ENCODE measurements around the gene WDFY2.

- no peak for TF ChIP-seq KDM1A (IDR thresholded peaks at IDR 0.05; ENCODE audit: borderline replicate concordance)
- no peak for TF ChIP-seq NRF1 (conservative IDR thresholded peaks at IDR 0.05; ENCODE audit: low read depth, low read length)
- no peak for TF ChIP-seq NR2C2 (IDR thresholded peaks at IDR 0.05; ENCODE audit: borderline replicate concordance, control insufficient read depth, insufficient read length, low read depth)
- no peak for TF ChIP-seq POLR2A (IDR thresholded peaks at IDR 0.05; ENCODE audit: low read depth, low read length)
- TF ChIP-seq, protein P1, sequence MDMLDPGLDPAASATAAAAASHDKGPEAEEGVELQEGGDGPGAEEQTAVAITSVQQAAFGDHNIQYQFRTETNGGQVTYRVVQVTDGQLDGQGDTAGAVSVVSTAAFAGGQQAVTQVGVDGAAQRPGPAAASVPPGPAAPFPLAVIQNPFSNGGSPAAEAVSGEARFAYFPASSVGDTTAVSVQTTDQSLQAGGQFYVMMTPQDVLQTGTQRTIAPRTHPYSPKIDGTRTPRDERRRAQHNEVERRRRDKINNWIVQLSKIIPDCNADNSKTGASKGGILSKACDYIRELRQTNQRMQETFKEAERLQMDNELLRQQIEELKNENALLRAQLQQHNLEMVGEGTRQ (IDR thresholded peaks at IDR 0.05; ENCODE audit: borderline replicate concordance, low read depth, low read length): no peak
- no peak for TF ChIP-seq CHD2 (IDR thresholded peaks at IDR 0.05; ENCODE audit: borderline replicate concordance, low read depth, low read length)
- TF ChIP-seq SUZ12 (IDR thresholded peaks at IDR 0.05; ENCODE audit: unreplicated experiment): no peak
- TF ChIP-seq CTCF (IDR thresholded peaks at IDR 0.05 in 2 of 3, conservative IDR thresholded peaks at IDR 0.05 in 1 of 3; ENCODE audit: control insufficient read depth in 2 of 3, extremely low read depth in 1 of 3, insufficient read depth in 1 of 3, low read depth in 3 of 3, low read length in 3 of 3): no peak
- no peak for TF ChIP-seq MXI1 (IDR thresholded peaks at IDR 0.05; ENCODE audit: low read depth, low read length)
- TF ChIP-seq ZNF24 (IDR thresholded peaks at IDR 0.05): no peak
These were observed 82.1 kb downstream of the WDFY2 start for GRCh38 chr13:51666374-51666773.

Data from GM12878 (cell line).